H9 (cell line): ENCODE data around the gene ABHD8. TPM values are rescaled to one million over a fixed set of nuclear protein-coding genes. Genes with fewer than 3 reads are reported as not detected.

Experiments
- DNase-seq: peaks from one replicate; pipeline ENCODE4 v3.0.0-alpha.2; 2017
- H2AFZ ChIP-seq: one replicate; pipeline ENCODE4 v1.6.1; 2013; ENCODE audit warnings: mild to moderate bottlenecking, low read length, control low read depth, moderate library complexity
- H2AK5ac ChIP-seq: 2 replicates; pipeline ENCODE4 v1.6.1; 2013; ENCODE audit warnings: low read length, control low read depth, mixed read lengths; ENCODE audit not compliant: insufficient read length
- H2BK120ac ChIP-seq: one replicate; pipeline ENCODE4 v1.6.1; 2013; ENCODE audit warnings: low read depth, mild to moderate bottlenecking, low read length, control low read depth, inconsistent platforms; ENCODE audit not compliant: poor library complexity, severe bottlenecking
- H2BK12ac ChIP-seq: 2 replicates; pipeline ENCODE4 v1.6.1; 2013; ENCODE audit warnings: low read length, control low read depth, mixed read lengths, low read depth; ENCODE audit not compliant: insufficient read length
- H2BK15ac ChIP-seq: 2 replicates; pipeline ENCODE4 v1.6.1; 2013; ENCODE audit warnings: low read depth, low read length, control low read depth
- H2BK20ac ChIP-seq: one replicate; pipeline ENCODE4 v1.6.1; 2013; ENCODE audit warnings: low read depth, mild to moderate bottlenecking, low read length, control low read depth, inconsistent platforms; ENCODE audit not compliant: poor library complexity, severe bottlenecking
- H2BK5ac ChIP-seq: 2 replicates; pipeline ENCODE4 v1.6.1; 2013; ENCODE audit warnings: low read length, control low read depth, mixed read lengths; ENCODE audit not compliant: insufficient read length
- H3K14ac ChIP-seq: 2 replicates; pipeline ENCODE4 v1.6.1; 2013; ENCODE audit warnings: low read length, control low read depth; ENCODE audit not compliant: insufficient read depth
- H3K18ac ChIP-seq: 2 replicates; pipeline ENCODE4 v1.6.1; 2013; ENCODE audit warnings: low read depth, mild to moderate bottlenecking, mixed read lengths, low read length, control low read depth; ENCODE audit not compliant: insufficient read length
- H3K23ac ChIP-seq: 2 replicates; pipeline ENCODE4 v1.6.1; 2013; ENCODE audit warnings: low read length, control low read depth, mixed read lengths, low read depth; ENCODE audit not compliant: insufficient read length
- H3K23me2 ChIP-seq: 2 replicates; pipeline ENCODE4 v1.6.1; 2013; ENCODE audit warnings: low read depth, mild to moderate bottlenecking, mixed read lengths, low read length, control low read depth; ENCODE audit not compliant: insufficient read length, poor library complexity, severe bottlenecking
- H3K27ac ChIP-seq: 2 replicates; pipeline ENCODE4 v1.5.1; 2013; ENCODE audit warnings: low read length, control low read depth, mixed read lengths, low read depth; ENCODE audit not compliant: insufficient read length
- H3K27me3 ChIP-seq: 2 replicates; pipeline ENCODE4 v1.6.1; 2013; ENCODE audit warnings: low read length, control low read depth, inconsistent platforms; ENCODE audit not compliant: insufficient read depth
- H3K4ac ChIP-seq: 2 replicates; pipeline ENCODE4 v1.6.1; 2013; ENCODE audit warnings: low read depth, mild to moderate bottlenecking, control low read depth, inconsistent platforms, low read length, moderate library complexity
- H3K4me1 ChIP-seq: 2 replicates; pipeline ENCODE4 v1.6.1; 2013; ENCODE audit warnings: low read length, control low read depth, inconsistent platforms; ENCODE audit not compliant: insufficient read depth
- H3K4me2 ChIP-seq: 2 replicates; pipeline ENCODE4 v1.6.1; 2013; ENCODE audit warnings: low read length, control low read depth, mixed read lengths; ENCODE audit not compliant: insufficient read length, insufficient read depth
- H3K56ac ChIP-seq: 2 replicates; pipeline ENCODE4 v1.6.1; 2013; ENCODE audit warnings: low read depth, mild to moderate bottlenecking, mixed read lengths, low read length, control low read depth; ENCODE audit not compliant: insufficient read length
- H3K79me1 ChIP-seq: 2 replicates; pipeline ENCODE4 v1.6.1; 2013; ENCODE audit warnings: low read depth, mild to moderate bottlenecking, moderate library complexity, low read length, control low read depth, inconsistent platforms; ENCODE audit not compliant: insufficient read depth, poor library complexity, severe bottlenecking
- H3K79me2 ChIP-seq: 2 replicates; pipeline ENCODE4 v1.6.1; 2013; ENCODE audit warnings: low read length, control low read depth, inconsistent platforms; ENCODE audit not compliant: insufficient read depth
- H3K9ac ChIP-seq: 2 replicates; pipeline ENCODE4 v1.6.1; 2013; ENCODE audit warnings: low read length, control low read depth, mixed read lengths; ENCODE audit not compliant: insufficient read length; ENCODE audit errors: extremely low read depth
- H3K9me3 ChIP-seq: one replicate; pipeline ENCODE4 v1.6.1; 2013; ENCODE audit warnings: low read depth, low read length, inconsistent platforms; ENCODE audit not compliant: control insufficient read depth
- H3T11ph ChIP-seq: one replicate; pipeline ENCODE4 v1.6.1; 2013; ENCODE audit warnings: mild to moderate bottlenecking, low read length, control low read depth, inconsistent platforms
- H4K20me1 ChIP-seq: one replicate; pipeline ENCODE4 v1.6.1; 2013; ENCODE audit not compliant: control insufficient read depth, insufficient read length, insufficient read depth
- H4K5ac ChIP-seq: 2 replicates; pipeline ENCODE4 v1.6.1; 2013; ENCODE audit warnings: low read depth, mild to moderate bottlenecking, mixed read lengths, low read length, control low read depth; ENCODE audit not compliant: insufficient read length
- H4K8ac ChIP-seq: replicated peaks from 2 replicates; pipeline ENCODE4 v1.6.1; 2013; ENCODE audit warnings: low read length, control low read depth, mixed read lengths, low read depth; ENCODE audit not compliant: insufficient read length
- H4K91ac ChIP-seq: 2 replicates; pipeline ENCODE4 v1.6.1; 2013; ENCODE audit warnings: low read depth, mild to moderate bottlenecking, moderate library complexity, mixed read lengths, low read length, control low read depth; ENCODE audit not compliant: insufficient read length
- H3K27ac Mint-ChIP-seq, 3 experiments: 2 replicates in 2 of 3; 3 replicates in 1 of 3; pipeline ENCODE4 v1.8.0; 2020 to 2021; ENCODE audit warnings: mixed read lengths in 3 of 3, mild to moderate bottlenecking in 1 of 3, moderate library complexity in 1 of 3
- H3K27me3 Mint-ChIP-seq: 2 replicates; pipeline ENCODE4 v1.8.0; 2021; ENCODE audit warnings: low read depth, mild to moderate bottlenecking, moderate library complexity, mixed read lengths
- H3K36me3 Mint-ChIP-seq, 3 experiments: 2 replicates in 2 of 3; 3 replicates in 1 of 3; pipeline ENCODE4 v1.8.0; 2020 to 2021; ENCODE audit warnings: low read depth in 3 of 3, mixed read lengths in 3 of 3; ENCODE audit not compliant: insufficient read depth in 1 of 3
- H3K4me1 Mint-ChIP-seq, 2 experiments: 2 replicates each; pipeline ENCODE4 v1.8.0; 2020; ENCODE audit warnings: mixed read lengths in 2 of 2
- H3K4me3 Mint-ChIP-seq, 2 experiments: 2 replicates in 1 of 2; 3 replicates in 1 of 2; pipeline ENCODE4 v1.8.0; 2020 to 2021; ENCODE audit warnings: mild to moderate bottlenecking in 2 of 2, mixed read lengths in 2 of 2, moderate library complexity in 1 of 2
- H3K9me3 Mint-ChIP-seq, 2 experiments: 2 replicates in 1 of 2; 3 replicates in 1 of 2; pipeline ENCODE4 v1.8.0; 2020; ENCODE audit warnings: mild to moderate bottlenecking in 2 of 2, mixed read lengths in 2 of 2, moderate library complexity in 1 of 2
- CTCF ChIP-seq: fragments of 200-600 bp; sonication (generic); conservative IDR thresholded peaks from 3 replicates; pipeline ENCODE4 v1.8.0; 2021; ENCODE audit warnings: antibody characterized with exemption, mild to moderate bottlenecking
- WGBS: extraction: QIAGEN DNeasy Blood & Tissue Kit; methylation state at CpG from one replicate; pipeline ENCODE4 v1.1.7; 2013; ENCODE audit warnings: missing lambda C conversion rate, low lambda C conversion rate, mixed read lengths; ENCODE audit not compliant: insufficient read length; ENCODE audit errors: extremely low coverage; 5-methylcytosine and 5-hydroxymethylcytosine counted together
- total RNA-seq: library from RNA; stranded (reverse); gene quantifications from 2 replicates; pipeline ENCODE4 v1.2.1, GENCODE V29; 2021

Gene ABHD8
- total RNA-seq, 1 experiment from 2014 or later: 11.7 TPM

GRCh38 chr19:17266026-17266425 lies 37.2 kb downstream of the ABHD8 start:
- Mint-ChIP-seq H3K36me3 (peaks cover 6 to 19% (median 16%) of the 10 kb centered on the region in 3 experiments), H3K9me3 (no peaks in the 10 kb centered on the region; a peak in 1 of 5 replicates), H3K4me3 (no peak overlapping the region), H3K4me1 (peaks cover 15 to 28% of the 10 kb centered on the region in 2 experiments), H3K27ac (no peak overlapping the region), H3K27me3 (peaks cover 1% of the 10 kb centered on the region)
- H3K27ac ChIP-seq: no peak overlapping the region
- H2BK5ac ChIP-seq: no peak overlapping the region
- H3K4ac ChIP-seq: no peak overlapping the region
- H3K4me2 ChIP-seq: no peak overlapping the region
- no peak overlapping the region for H4K91ac ChIP-seq
- no peak overlapping the region for H2BK12ac ChIP-seq
- no peak for DNase-seq
- no peak overlapping the region for H3K56ac ChIP-seq
- no peak overlapping the region for H2BK20ac ChIP-seq
- no peaks in the 10 kb centered on the region for H4K20me1 ChIP-seq
- WGBS: no CpG with 5 or more reads among the region's 7 CpGs
- peaks cover 4% of the 10 kb centered on the region; the same call in 1 of the 2 replicates for H3K4me1 ChIP-seq
- H3K9ac ChIP-seq: no peak overlapping the region
- no peak overlapping the region for H2BK120ac ChIP-seq
- no peak overlapping the region for H4K8ac ChIP-seq
- no peak overlapping the region for H3T11ph ChIP-seq
- H3K27me3 ChIP-seq: no peaks in the 10 kb centered on the region
- H3K79me1 ChIP-seq: peaks cover 10% of the 10 kb centered on the region
- H2AK5ac ChIP-seq: no peak overlapping the region
- H4K5ac ChIP-seq: no peak overlapping the region
- H3K18ac ChIP-seq: no peak overlapping the region
- no peak overlapping the region for H3K14ac ChIP-seq
- H3K9me3 ChIP-seq: no peaks in the 10 kb centered on the region
- TF ChIP-seq CTCF: no peak
- H3K23ac ChIP-seq: no peak overlapping the region
- peaks cover 5% of the 10 kb centered on the region for H3K23me2 ChIP-seq
- H3K79me2 ChIP-seq: no peaks in the 10 kb centered on the region
- no peak overlapping the region for H2BK15ac ChIP-seq
- no peak overlapping the region for H2AFZ ChIP-seq
